Gastroesophageal sphincter (tissue), 4 donors: ENCODE measurements around the gene KRTAP12-3. TPM values are rescaled to one million over a fixed set of nuclear protein-coding genes. Genes with fewer than 3 reads are reported as not detected.
A peak's percentile ranks its signal among the peaks of the same experiment; 100 is the strongest.

Experiments
- ATAC-seq: fragments of 150-250 bp; one replicate; pipeline ENCODE4 v1.9.1; 2016; ENCODE audit warnings: mild to moderate bottlenecking, moderate library complexity
- H3K27ac ChIP-seq, 4 donors: fragments of 200-600 bp; sonication (generic) in 3 of 4; 1 replicate in 3 of 4; 2 replicates in 1 of 4; pipeline ENCODE4 v1.5.1; 2016 to 2019
- H3K27me3 ChIP-seq: fragments of 200-600 bp; sonication (generic); one replicate; pipeline ENCODE4 v1.5.1; 2019
- H3K36me3 ChIP-seq, 2 donors: fragments of 200-600 bp; sonication (generic); one replicate each; pipeline ENCODE4 v1.5.1; 2019; ENCODE audit warnings: control low read depth in 1 of 2
- H3K4me1 ChIP-seq, 3 donors: fragments of 200-600 bp; sonication (generic); 1 replicate in 2 of 3; 2 replicates in 1 of 3; pipeline ENCODE4 v1.5.1; 2016 to 2019; ENCODE audit warnings: control low read depth in 2 of 3
- H3K4me3 ChIP-seq, 2 donors: fragments of 200-600 bp; sonication (generic); one replicate each; pipeline ENCODE4 v1.5.1; 2019; ENCODE audit warnings: mild to moderate bottlenecking in 1 of 2, moderate library complexity in 1 of 2
- H3K9me3 ChIP-seq, 3 donors: fragments of 200-600 bp; sonication (generic); one replicate each; pipeline ENCODE4 v1.5.1; 2017 to 2019; ENCODE audit warnings: control low read depth in 2 of 3
- CTCF ChIP-seq, 4 experiments: fragments of 200-600 bp in 2 of 4; fragments of 450-650 bp in 2 of 4; sonication (generic) in 1 of 4; IDR thresholded peaks; one replicate each; pipeline ENCODE4 v1.5.1; 2017 to 2019; ENCODE audit warnings: antibody characterized with exemption in 4 of 4, mild to moderate bottlenecking in 2 of 4, moderate library complexity in 2 of 4
- EP300 ChIP-seq: sonication (generic); formaldehyde crosslinking; IDR thresholded peaks from one replicate; pipeline ENCODE4 v1.6.1; 2017; ENCODE audit warnings: antibody characterized with exemption, mild to moderate bottlenecking
- POLR2A ChIP-seq, 2 donors: fragments of 450-650 bp; IDR thresholded peaks; one replicate each; pipeline ENCODE4 v1.6.1; 2017; ENCODE audit warnings: antibody characterized with exemption in 2 of 2, mild to moderate bottlenecking in 2 of 2, moderate library complexity in 1 of 2
- POLR2AphosphoS5 ChIP-seq: sonication (generic); formaldehyde crosslinking; IDR thresholded peaks from one replicate; pipeline ENCODE4 v1.6.1; 2017; ENCODE audit warnings: antibody characterized with exemption
- WGBS, 2 donors: methylation state at CpG; one replicate each; pipeline ENCODE4 v1.1.5; 2018; ENCODE audit warnings: low coverage in 1 of 2; 5-methylcytosine and 5-hydroxymethylcytosine counted together
- total RNA-seq, 4 donors: library from RNA; depleted of rRNA; stranded (reverse); fragments of >200 nt; gene quantifications; one replicate each; pipeline ENCODE4 v1.1.0, GENCODE V29; 2016

KRTAP12-3 gene
- total RNA-seq, 4 donors from 2014 or later = not detected

GRCh38 chr21:44615911-44616590 is 41.7 kb upstream of the KRTAP12-3 start:
- Histone ChIP-seq H3K36me3 (no peaks in the 10 kb centered on the region), H3K27ac (no peak overlapping the region), H3K9me3 (peaks cover 0 to 29% (median 0%) of the 10 kb centered on the region in 3 donors), H3K4me1 (no peaks in the 10 kb centered on the region), H3K27me3 (peaks cover 64% of the 10 kb centered on the region), H3K4me3 (no peak overlapping the region)
- WGBS, 2 donors = 40 to 54% methylated on average over 3 to 4 of the region's 17 CpGs
- ATAC-seq = no peak
- no peak for TF ChIP-seq CTCF (IDR thresholded peaks at IDR 0.05)
- no peak for TF ChIP-seq POLR2A (IDR thresholded peaks at IDR 0.05)
- TF ChIP-seq EP300 = no peak
- no peak for TF ChIP-seq POLR2AphosphoS5

DNA sequence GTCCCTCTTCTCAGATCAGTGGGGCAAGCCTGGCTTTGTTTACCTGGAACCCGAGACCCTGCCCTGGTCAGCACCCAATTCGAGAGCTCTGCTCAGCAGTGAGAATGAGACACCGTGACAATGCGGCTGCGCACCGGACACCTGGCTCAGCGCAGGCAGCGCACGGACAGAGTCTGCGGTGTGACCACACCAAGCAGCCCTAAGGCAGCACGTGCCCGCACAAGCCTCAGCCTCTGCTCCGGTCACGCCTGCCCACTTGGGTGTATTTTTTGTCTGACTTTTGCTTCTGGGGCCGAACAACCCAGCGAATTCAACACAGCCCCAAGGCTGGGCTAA is 41.2 kb upstream of the KRTAP12-3 start:
- ATAC-seq = no peak

DNA sequence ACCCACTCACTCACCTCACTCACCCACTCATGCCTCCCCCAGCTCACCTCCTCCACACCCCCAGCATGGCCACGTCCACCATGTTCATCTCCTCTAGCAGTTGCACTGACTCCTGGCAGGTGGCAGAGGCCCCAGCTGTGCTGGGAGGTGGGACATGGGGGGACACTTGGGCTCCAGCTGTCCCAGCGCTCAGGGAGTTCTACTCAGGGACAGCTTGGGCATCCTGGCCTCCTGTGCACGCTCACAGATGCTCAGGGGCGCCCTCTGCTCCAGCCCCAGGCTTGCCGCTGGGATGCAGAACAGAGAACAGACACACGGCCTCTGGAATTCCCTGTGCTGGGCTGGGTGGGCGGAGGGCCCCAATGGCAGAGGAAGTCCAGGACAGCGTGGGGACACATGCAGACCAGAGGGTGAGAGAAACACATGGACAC is 40.6 kb upstream of the KRTAP12-3 start:
- peaks cover 56% of the 10 kb centered on the region for H3K27me3 ChIP-seq
- H3K36me3 ChIP-seq = no peaks in the 10 kb centered on the region
- H3K9me3 ChIP-seq = peaks cover 0 to 19% (median 0%) of the 10 kb centered on the region in 3 donors
- TF ChIP-seq POLR2AphosphoS5 (no peak), EP300 (no peak), CTCF (IDR thresholded peaks at IDR 0.05) (no peak), POLR2A (IDR thresholded peaks at IDR 0.05) (no peak)
- no peak for ATAC-seq
- H3K27ac ChIP-seq = no peak overlapping the region
- no peaks in the 10 kb centered on the region for H3K4me1 ChIP-seq
- no CpG with 5 or more reads among the region's 8 CpGs for WGBS, 2 donors
- no peak overlapping the region for H3K4me3 ChIP-seq

More for the DNA sequence above, 41.2 kb upstream of the KRTAP12-3 start:
- Histone ChIP-seq H3K4me1 (no peaks in the 10 kb centered on the region), H3K27ac (no peak overlapping the region), H3K9me3 (peaks cover 0 to 24% (median 0%) of the 10 kb centered on the region in 3 donors), H3K4me3 (no peak overlapping the region), H3K27me3 (peaks cover 62% of the 10 kb centered on the region), H3K36me3 (no peaks in the 10 kb centered on the region)
- TF ChIP-seq POLR2AphosphoS5 (no peak), EP300 (no peak), POLR2A (IDR thresholded peaks at IDR 0.05) (no peak), CTCF (IDR thresholded peaks at IDR 0.05) (no peak)
- 70% methylated on average over 2 of the region's 16 CpGs; no CpG with 5 or more reads in 1 of the 2 donors for WGBS, 2 donors

DNA sequence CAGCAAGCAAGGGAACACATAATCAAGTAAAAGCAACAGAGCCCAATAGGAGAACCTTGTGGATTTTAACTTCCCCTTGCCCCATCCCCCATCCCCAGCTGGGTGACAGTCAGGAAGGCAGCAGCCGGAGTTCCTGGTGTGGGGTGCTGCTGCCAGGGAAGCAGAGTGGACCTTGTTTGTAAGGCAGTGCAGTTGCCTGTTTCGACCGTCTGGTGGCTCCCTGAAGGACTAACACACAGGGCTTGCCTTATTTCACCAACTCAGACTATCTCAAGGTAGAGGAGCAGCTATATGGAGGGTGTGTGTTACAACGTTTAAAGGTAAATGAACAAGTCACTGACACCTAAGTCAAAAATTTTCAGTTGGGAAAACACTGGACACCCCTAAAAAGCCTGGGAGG is 39.2 kb upstream of the KRTAP12-3 start:
- Histone ChIP-seq H3K4me3 (no peak overlapping the region), H3K36me3 (no peaks in the 10 kb centered on the region), H3K27me3 (peaks cover 42% of the 10 kb centered on the region), H3K9me3 (peaks cover 0 to 30% (median 0%) of the 10 kb centered on the region in 3 donors), H3K27ac (no peak overlapping the region), H3K4me1 (no peaks in the 10 kb centered on the region)
- ATAC-seq = peak; percentile 31
- no peak for TF ChIP-seq EP300
- WGBS, 2 donors = 8% methylated on average over 3 of the region's 4 CpGs; no CpG with 5 or more reads in 1 of the 2 donors

DNA sequence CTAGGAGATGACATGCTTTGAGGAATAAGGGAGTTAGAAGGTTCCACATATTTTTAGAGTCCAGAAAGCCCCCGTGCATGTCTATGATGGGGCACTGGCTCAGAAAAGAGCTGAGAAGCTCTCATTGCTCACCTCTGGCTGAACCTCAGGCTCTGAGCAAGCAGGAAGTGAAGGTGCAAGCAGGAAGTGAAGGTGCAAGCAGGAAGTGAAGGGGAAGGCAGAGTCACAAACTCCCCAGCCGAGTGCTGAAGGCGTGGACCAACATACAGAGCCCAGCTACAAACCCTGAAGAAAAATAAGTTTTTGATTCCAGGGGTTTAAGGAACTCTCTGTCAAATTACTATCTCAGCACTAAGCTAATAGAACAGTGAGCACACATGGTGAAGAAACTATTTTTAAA is 38.8 kb upstream of the KRTAP12-3 start:
- TF ChIP-seq CTCF (IDR thresholded peaks at IDR 0.05) (no peak), EP300 (no peak), POLR2AphosphoS5 (no peak), POLR2A (IDR thresholded peaks at IDR 0.05) (no peak)
- Histone ChIP-seq H3K4me1 (no peaks in the 10 kb centered on the region), H3K36me3 (no peaks in the 10 kb centered on the region), H3K4me3 (no peak overlapping the region), H3K9me3 (peaks cover 0 to 34% (median 0%) of the 10 kb centered on the region in 3 donors), H3K27ac (no peak overlapping the region), H3K27me3 (peaks cover 38% of the 10 kb centered on the region)
- WGBS, 2 donors = 40 to 52% methylated on average over 2 to 3 of the region's 3 CpGs
- ATAC-seq = no peak
